Sigmoid colon (tissue), 4 donors: ENCODE measurements around the gene LOC101059915.

ENCODE experiments used
- EP300 ChIP-seq, 4 donors: sonication (generic); formaldehyde crosslinking; IDR thresholded peaks; one replicate each; pipeline ENCODE4 v1.6.1; 2017; ENCODE audit warnings: antibody characterized with exemption in 4 of 4
- TF ChIP-seq, protein P1 (sequence below), 4 experiments: fragments of 450-650 bp in 3 of 4; fragments of 200-600 bp in 1 of 4; IDR thresholded peaks; one replicate each; pipeline ENCODE4 v1.5.1; 2016 to 2019; ENCODE audit warnings: antibody characterized with exemption in 4 of 4, mild to moderate bottlenecking in 3 of 4, moderate library complexity in 2 of 4

DNA sequence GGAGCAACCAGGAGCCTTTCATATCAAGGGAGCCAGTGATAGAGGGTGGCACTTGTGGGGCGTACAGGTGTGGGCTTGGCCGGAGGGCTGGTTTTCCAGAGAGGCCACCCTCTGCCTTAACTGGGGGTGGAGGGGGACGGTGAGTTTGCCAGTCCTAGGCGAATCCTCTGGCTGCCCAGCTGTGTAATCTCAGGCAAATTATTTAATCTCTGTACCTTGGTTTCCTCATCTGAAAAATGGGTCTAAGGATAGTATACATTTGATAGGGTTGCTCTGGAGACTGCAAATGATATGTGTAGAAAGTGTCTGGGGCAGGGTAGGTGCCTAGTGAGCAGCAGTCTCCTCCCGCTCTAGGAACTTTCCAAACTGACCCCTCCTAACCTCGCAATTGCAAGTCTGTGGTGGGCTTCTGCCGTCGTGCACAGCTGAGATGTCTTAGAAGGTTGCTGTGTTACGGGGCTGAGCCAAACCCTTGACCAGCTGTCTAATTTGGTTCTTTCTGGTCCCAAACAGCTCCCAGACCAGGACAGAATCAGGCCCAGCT is 45.2 kb upstream of the LOC101059915 start:
- TF ChIP-seq, protein P1, sequence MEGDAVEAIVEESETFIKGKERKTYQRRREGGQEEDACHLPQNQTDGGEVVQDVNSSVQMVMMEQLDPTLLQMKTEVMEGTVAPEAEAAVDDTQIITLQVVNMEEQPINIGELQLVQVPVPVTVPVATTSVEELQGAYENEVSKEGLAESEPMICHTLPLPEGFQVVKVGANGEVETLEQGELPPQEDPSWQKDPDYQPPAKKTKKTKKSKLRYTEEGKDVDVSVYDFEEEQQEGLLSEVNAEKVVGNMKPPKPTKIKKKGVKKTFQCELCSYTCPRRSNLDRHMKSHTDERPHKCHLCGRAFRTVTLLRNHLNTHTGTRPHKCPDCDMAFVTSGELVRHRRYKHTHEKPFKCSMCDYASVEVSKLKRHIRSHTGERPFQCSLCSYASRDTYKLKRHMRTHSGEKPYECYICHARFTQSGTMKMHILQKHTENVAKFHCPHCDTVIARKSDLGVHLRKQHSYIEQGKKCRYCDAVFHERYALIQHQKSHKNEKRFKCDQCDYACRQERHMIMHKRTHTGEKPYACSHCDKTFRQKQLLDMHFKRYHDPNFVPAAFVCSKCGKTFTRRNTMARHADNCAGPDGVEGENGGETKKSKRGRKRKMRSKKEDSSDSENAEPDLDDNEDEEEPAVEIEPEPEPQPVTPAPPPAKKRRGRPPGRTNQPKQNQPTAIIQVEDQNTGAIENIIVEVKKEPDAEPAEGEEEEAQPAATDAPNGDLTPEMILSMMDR (IDR thresholded peaks at IDR 0.05) = no peak
- TF ChIP-seq EP300 (IDR thresholded peaks at IDR 0.05) = no peak
